ENCODE data around the gene ARRDC1. TPM values are rescaled to one million over a fixed set of nuclear protein-coding genes. Genes with fewer than 3 reads are reported as not detected.

The ARRDC1 gene
- polyA plus RNA-seq, 1 of the 3 experiments (the other 2 are of a cell fraction): 49.7 TPM

GRCh38 chr9:137570566-137570965 is 34.9 kb upstream of the ARRDC1 start:
- H3K9ac ChIP-seq: no peak overlapping the region
- DNase-seq: no peak
- TF ChIP-seq TAF1 (IDR thresholded peaks at IDR 0.05; ENCODE audit: borderline replicate concordance, low read depth, low read length) (no peak), RXRA (IDR thresholded peaks at IDR 0.05; ENCODE audit: borderline replicate concordance, low read depth) (no peak), RFX5 (IDR thresholded peaks at IDR 0.05; ENCODE audit: low read length) (no peak), GABPA (IDR thresholded peaks at IDR 0.05; ENCODE audit: low read depth) (no peak), EP300 (IDR thresholded peaks at IDR 0.05; ENCODE audit: borderline replicate concordance in 1 of 2, low read depth in 1 of 2, low read length in 1 of 2) (no peak), PBX3 (IDR thresholded peaks at IDR 0.05) (no peak), SMC3 (IDR thresholded peaks at IDR 0.05; ENCODE audit: low read depth, low read length) (no peak), MEF2A (IDR thresholded peaks at IDR 0.05; ENCODE audit: borderline replicate concordance, low read depth) (no peak)
- no peak overlapping the region for H3K4me2 ChIP-seq
- no peaks in the 10 kb centered on the region for H4K20me1 ChIP-seq (ENCODE audit: insufficient read depth)
- no peaks in the 10 kb centered on the region for H3K9me3 ChIP-seq
- no peaks in the 10 kb centered on the region for H3F3A ChIP-seq (replicated peaks; ENCODE audit: insufficient read depth)
- ChIA-PET CTCF (interaction anchor here (1.0 kb wide), 1 partner anchor 8 kb away, joined by 4 read pairs; the partner anchor contains the start of gene DPH7), POLR2A (no interaction called here)
- H2AFZ ChIP-seq (ENCODE audit: low read depth): no peak overlapping the region
- H3K79me2 ChIP-seq (ENCODE audit: insufficient read depth): peaks cover 30% of the 10 kb centered on the region
- 97% methylated on average over 3 of the region's 3 CpGs for WGBS (ENCODE audit: low lambda C conversion rate)
- H3K27me3 ChIP-seq (ENCODE audit: insufficient read depth): no peaks in the 10 kb centered on the region
- no peaks in the 10 kb centered on the region for H3K4me1 ChIP-seq (ENCODE audit: control insufficient read depth in 1 of 2, insufficient read depth in 2 of 2, low read depth in 1 of 2, low read length in 1 of 2)
- no peaks in the 10 kb centered on the region for H3K9me2 ChIP-seq
- peaks cover 19 to 33% of the 10 kb centered on the region in 2 experiments for H3K36me3 ChIP-seq (replicated peaks in 1 of 2; ENCODE audit: control insufficient read depth in 1 of 2, insufficient read depth in 2 of 2, low read length in 1 of 2)
- H3K27ac ChIP-seq (ENCODE audit: low read depth in 2 of 2, low read length in 1 of 2): no peak overlapping the region
- H3K4me3 ChIP-seq (ENCODE audit: low read depth in 2 of 2, low read length in 1 of 2): no peak overlapping the region

- CTCF ChIA-PET: interaction anchor here (0.8 to 1.6 kb wide), 2 partner anchors 13 to 22 kb away, joined by 3 to 5 read pairs; partner anchors contain the start of gene MRPL41
- WGBS (ENCODE audit: low lambda C conversion rate): 88% methylated on average over 8 of the region's 10 CpGs
Observed at GRCh38 chr9:137574192-137574591, 31.3 kb upstream of the ARRDC1 start.

GRCh38 chr9:137575364-137575715 is 30.1 kb upstream of the ARRDC1 start:
- 85% methylated on average over 9 of the region's 9 CpGs for WGBS (ENCODE audit: low lambda C conversion rate)
- Histone ChIP-seq H3K79me2 (ENCODE audit: insufficient read depth) (peaks cover 58% of the 10 kb centered on the region), H3K9me3 (no peaks in the 10 kb centered on the region), H3K4me2 (no peak overlapping the region), H3F3A (replicated peaks; ENCODE audit: insufficient read depth) (peaks cover 3% of the 10 kb centered on the region), H3K9ac (no peak overlapping the region), H4K20me1 (ENCODE audit: insufficient read depth) (0 out of 2 replicates have a peak, but pooled peaks cover 7% of the 10 kb centered on the region), H3K36me3 (replicated peaks in 1 of 2; ENCODE audit: control insufficient read depth in 1 of 2, insufficient read depth in 2 of 2, low read length in 1 of 2) (peaks cover 26 to 35% of the 10 kb centered on the region in 2 experiments), H3K4me3 (ENCODE audit: low read depth in 2 of 2, low read length in 1 of 2) (no peak overlapping the region), H3K4me1 (ENCODE audit: control insufficient read depth in 1 of 2, insufficient read depth in 2 of 2, low read depth in 1 of 2, low read length in 1 of 2) (peaks cover 6 to 14% of the 10 kb centered on the region in 2 experiments; a peak in 3 of 4 replicates), H3K27me3 (ENCODE audit: insufficient read depth) (no peaks in the 10 kb centered on the region), H3K27ac (ENCODE audit: low read depth in 2 of 2, low read length in 1 of 2) (no peak overlapping the region), H3K9me2 (no peaks in the 10 kb centered on the region), H2AFZ (ENCODE audit: low read depth) (no peak overlapping the region)
- POLR2A ChIA-PET: no interaction called here
- TF ChIP-seq ZBTB33 (IDR thresholded peaks at IDR 0.05; ENCODE audit: borderline replicate concordance, low read depth): no peak
- no peak for TF ChIP-seq RAD21 (IDR thresholded peaks at IDR 0.05; ENCODE audit: low read length)
- no peak for TF ChIP-seq REST (IDR thresholded peaks at IDR 0.05; ENCODE audit: low read depth, low read length)
- TF ChIP-seq GABPA (IDR thresholded peaks at IDR 0.05; ENCODE audit: low read depth): no peak
- TF ChIP-seq JUND (IDR thresholded peaks at IDR 0.05): no peak
- TF ChIP-seq RCOR1 (IDR thresholded peaks at IDR 0.05; ENCODE audit: low read length): no peak
- no peak for DNase-seq
- CTCF ChIA-PET: no interaction called here

More at GRCh38 chr9:137574192-137574591, 31.3 kb upstream of the ARRDC1 start:
- no peak overlapping the region for H3K4me3 ChIP-seq (ENCODE audit: low read depth in 2 of 2, low read length in 1 of 2)
- no peak overlapping the region for H3K27ac ChIP-seq (ENCODE audit: low read depth in 2 of 2, low read length in 1 of 2)
- H3K9me2 ChIP-seq: no peaks in the 10 kb centered on the region
- TF ChIP-seq RAD21 (IDR thresholded peaks at IDR 0.05; ENCODE audit: low read length): no peak
- no peak for TF ChIP-seq FOSL2 (IDR thresholded peaks at IDR 0.05; ENCODE audit: borderline replicate concordance, low read depth)
- TF ChIP-seq EP300 (IDR thresholded peaks at IDR 0.05; ENCODE audit: borderline replicate concordance in 1 of 2, low read depth in 1 of 2, low read length in 1 of 2): no peak
- no peak for TF ChIP-seq SMC3 (IDR thresholded peaks at IDR 0.05; ENCODE audit: low read depth, low read length)
- no peak for TF ChIP-seq TCF12 (IDR thresholded peaks at IDR 0.05)
- TF ChIP-seq YY1 (IDR thresholded peaks at IDR 0.05; ENCODE audit: low read depth): no peak
- H4K20me1 ChIP-seq (ENCODE audit: insufficient read depth): 0 out of 2 replicates have a peak, but pooled peaks cover 7% of the 10 kb centered on the region
- no peak for DNase-seq
- peaks cover 27 to 35% of the 10 kb centered on the region in 2 experiments for H3K36me3 ChIP-seq (replicated peaks in 1 of 2; ENCODE audit: control insufficient read depth in 1 of 2, insufficient read depth in 2 of 2, low read length in 1 of 2)
- H3K4me2 ChIP-seq: no peak overlapping the region
- peaks cover 6 to 14% of the 10 kb centered on the region in 2 experiments; a peak in 3 of 4 replicates for H3K4me1 ChIP-seq (ENCODE audit: control insufficient read depth in 1 of 2, insufficient read depth in 2 of 2, low read depth in 1 of 2, low read length in 1 of 2)
- peaks cover 61% of the 10 kb centered on the region for H3K79me2 ChIP-seq (ENCODE audit: insufficient read depth)
- H3K9me3 ChIP-seq: no peaks in the 10 kb centered on the region
- H3K9ac ChIP-seq: no peak overlapping the region
- POLR2A ChIA-PET: no interaction called here
- H2AFZ ChIP-seq (ENCODE audit: low read depth): no peak overlapping the region
- peaks cover 3% of the 10 kb centered on the region for H3F3A ChIP-seq (replicated peaks; ENCODE audit: insufficient read depth)
- H3K27me3 ChIP-seq (ENCODE audit: insufficient read depth): no peaks in the 10 kb centered on the region
